GM10847 (cell line): Measurements from ENCODE around the gene MAGED1.

Experiments used
- POLR2A ChIP-seq: IDR thresholded peaks from 2 replicates; pipeline ENCODE4 v1.6.1; 2011; ENCODE audit not compliant: insufficient read length; ENCODE audit errors: extremely low read depth

Gene MAGED1

DNA sequence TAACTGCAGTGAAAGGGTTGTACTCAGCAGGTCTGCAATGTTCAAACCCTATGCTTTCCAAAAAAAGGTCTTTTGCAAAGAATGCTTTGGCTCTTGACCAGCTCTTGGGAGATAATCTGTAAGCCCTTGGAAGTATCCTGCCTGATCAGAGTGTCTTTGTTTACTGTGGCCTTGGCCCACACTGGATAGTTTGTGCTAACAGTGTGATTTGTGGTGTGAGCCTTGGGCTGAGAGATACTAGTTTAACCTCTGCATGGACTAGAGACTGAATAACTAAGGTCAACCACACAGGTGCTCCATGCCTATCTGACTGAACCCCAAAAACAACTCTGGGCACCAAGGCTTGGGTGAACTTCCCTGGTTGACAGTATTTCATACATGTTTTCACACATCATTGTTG, 3.6 kb upstream of the MAGED1 start:
- no peak for TF ChIP-seq POLR2A

DNA sequence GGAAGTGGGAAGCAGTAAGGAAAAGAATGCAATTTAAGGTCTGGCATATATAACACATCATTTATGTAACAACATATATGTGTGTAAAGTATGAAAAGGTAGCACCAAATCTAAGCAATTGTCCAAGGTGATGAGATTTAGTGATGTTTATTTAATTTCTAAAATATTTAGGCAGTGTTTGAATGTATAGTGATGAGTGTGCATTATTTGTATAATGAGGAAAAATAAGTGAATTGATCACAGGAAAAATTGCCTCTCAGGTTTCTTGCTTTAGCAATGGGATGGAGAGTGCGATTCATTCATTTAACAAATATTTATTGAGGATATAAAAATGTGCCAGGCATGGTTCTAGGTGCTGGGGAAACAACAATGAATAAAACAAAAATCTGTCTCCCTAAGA, 2.2 kb upstream of the MAGED1 start:
- no peak for TF ChIP-seq POLR2A

DNA sequence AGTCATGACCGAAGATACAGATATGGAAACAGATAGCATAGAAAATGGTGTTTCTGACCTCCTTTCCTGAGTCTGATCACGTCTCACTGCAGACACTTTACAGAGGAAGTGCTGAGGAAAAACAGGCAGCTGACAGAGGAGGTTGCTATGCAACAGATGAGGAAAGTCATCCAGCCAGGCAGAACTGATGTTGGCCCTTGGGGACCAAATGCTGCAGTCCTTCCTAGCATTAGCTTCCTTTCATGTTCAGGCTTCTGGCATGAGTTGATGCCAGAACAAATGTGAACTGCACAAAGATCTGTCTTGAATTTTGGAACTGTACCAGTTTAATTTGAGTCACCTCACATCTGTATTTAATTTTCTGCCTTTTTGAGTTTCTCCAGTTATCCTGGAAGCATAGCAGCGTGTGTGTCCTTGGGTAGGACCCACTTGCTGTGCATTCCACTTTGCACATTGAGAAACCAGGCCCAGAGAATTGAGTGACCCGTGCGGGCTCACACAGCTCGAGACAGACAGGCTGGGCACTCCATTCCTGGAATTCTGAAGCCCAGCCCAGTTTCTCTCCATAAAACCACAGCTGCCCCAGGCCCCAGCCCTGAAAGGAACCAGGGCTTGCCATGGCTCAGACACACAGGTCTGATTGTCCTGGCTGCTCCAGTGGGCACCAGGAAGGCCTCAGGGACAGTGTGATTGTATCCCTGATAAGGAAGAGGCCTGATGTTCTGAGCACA, 1.4 kb upstream of the MAGED1 start:
- TF ChIP-seq POLR2A = no peak

GRCh38 chrX:51893931-51894696, 691 bp downstream of the MAGED1 start:
- TF ChIP-seq POLR2A = no peak

DNA sequence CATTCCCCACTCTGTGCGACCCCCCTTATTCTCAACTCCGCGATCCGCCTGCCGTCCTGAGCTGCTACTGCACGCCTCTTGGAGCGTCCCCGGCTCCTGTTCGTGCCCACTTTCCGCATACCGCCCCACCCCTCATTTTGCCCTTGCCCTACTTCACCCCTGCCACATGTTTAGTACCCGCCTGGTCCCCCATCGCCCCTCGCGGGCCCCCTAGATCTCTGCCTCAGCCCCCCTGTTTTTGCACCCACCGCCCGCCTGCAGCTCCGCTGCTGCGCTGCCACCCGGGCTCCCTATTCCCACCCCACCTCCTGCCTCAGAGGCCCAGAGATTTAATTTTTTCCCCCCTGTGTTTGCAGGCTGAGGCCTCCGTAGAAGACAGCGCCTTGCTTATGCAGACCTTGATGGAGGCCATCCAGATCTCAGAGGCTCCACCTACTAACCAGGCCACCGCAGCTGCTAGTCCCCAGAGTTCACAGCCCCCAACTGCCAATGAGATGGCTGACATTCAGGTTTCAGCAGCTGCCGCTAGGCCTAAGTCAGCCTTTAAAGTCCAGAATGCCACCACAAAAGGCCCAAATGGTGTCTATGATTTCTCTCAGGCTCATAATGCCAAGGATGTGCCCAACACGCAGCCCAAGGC, 1.4 kb downstream of the MAGED1 start:
- TF ChIP-seq POLR2A = no peak

DNA sequence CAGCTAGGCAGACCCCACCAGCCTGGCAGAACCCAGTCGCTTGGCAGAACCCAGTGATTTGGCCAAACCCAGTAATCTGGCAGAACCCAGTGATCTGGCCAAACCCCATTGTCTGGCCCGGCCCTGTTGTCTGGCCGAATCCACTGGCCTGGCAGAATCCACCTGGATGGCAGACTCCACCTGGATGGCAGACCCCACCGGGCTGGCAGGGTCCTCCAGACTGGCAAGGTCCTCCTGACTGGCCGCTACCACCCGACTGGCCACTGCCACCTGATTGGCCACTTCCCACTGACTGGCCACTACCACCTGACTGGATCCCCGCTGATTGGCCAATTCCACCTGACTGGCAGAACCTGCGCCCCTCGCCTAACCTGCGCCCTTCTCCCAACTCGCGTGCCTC, 3.2 kb downstream of the MAGED1 start:
- TF ChIP-seq POLR2A = no peak

DNA sequence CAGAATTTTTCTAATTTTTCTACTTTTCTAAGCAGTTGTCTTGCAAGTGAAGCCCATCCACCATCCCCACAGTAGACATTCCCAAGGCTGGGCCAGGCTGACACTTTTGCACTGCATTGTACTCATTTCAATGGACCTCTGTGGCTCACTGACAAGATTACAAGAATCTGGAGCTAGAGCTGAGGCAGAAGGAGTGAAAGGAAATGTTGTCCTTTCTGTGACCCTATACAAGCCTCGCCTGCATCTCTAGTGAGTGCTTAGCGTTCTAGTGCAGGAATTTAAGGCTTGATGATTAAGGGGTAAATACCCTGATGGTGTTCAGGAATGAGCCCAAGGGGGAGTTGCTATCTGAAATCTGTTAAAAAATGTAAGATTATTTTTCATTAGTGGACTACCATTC, 6.3 kb downstream of the MAGED1 start:
- no peak for TF ChIP-seq POLR2A

DNA sequence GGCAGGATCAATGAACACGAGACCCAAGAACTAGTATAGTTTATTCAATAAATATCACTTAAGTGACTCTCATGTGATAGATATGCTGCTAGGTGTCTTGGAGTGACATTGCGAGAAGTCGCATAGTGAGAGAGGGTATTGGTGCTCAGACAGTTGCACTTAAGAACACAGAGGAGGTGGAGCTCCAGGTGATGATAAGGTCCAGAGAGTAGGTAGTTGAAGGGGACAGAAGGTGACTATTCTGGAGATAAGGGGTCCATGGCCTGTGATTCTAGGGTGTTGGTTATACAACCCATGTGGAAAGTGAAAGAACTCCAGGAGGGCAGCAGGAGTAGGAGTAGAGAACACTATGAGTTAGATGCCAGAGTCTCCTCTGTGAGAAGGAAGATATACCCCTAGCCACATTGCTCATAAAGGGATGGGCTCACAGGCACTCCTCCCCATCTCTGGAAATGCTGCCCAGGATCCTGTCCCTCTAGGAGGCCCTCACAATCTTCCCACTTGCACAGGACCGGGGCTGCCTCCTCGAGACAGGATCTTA, 9.2 kb downstream of the MAGED1 start:
- no peak for TF ChIP-seq POLR2A

GRCh38 chrX:51905711-51906110, 12.3 kb downstream of the MAGED1 start:
- TF ChIP-seq POLR2A = no peak

DNA sequence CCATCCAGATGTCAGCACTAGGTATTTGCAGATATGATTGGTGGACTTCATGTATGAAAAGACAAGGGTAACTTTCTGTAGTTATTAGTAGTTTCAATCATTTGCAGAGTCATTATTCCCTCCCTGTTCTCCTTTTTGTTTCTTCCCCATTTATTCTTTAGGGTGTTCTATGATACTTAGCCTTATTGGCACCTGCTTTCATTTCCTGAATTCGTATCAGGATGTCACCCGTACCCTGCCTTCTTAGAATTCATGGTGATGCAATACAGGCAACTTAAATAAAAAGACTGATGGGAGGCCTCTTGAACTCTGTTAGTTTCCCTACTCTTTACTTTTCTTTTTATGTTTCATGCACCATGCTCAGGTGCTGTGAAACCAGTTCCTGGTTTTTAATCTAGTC, 24.2 kb downstream of the MAGED1 start:
- TF ChIP-seq POLR2A = no peak

- no peak for TF ChIP-seq POLR2A
Observed at GRCh38 chrX:51922561-51922960, 29.1 kb downstream of the MAGED1 start.

GRCh38 chrX:51931566-51932150, 38.2 kb downstream of the MAGED1 start:
- no peak for TF ChIP-seq POLR2A
